Activated CD8-positive, alpha-beta memory T cell treated with anti-CD3 and anti-CD28 coated beads, Interleukin-2, amount 50 U/mL, for 24 hours (primary cell): ENCODE data around the gene CALCOCO1.

ENCODE experiments used
- DNase-seq: peaks from one replicate; pipeline ENCODE4 v3.0.0-alpha.2; 2020; ENCODE audit errors: extremely low read depth

The CALCOCO1 gene

DNA sequence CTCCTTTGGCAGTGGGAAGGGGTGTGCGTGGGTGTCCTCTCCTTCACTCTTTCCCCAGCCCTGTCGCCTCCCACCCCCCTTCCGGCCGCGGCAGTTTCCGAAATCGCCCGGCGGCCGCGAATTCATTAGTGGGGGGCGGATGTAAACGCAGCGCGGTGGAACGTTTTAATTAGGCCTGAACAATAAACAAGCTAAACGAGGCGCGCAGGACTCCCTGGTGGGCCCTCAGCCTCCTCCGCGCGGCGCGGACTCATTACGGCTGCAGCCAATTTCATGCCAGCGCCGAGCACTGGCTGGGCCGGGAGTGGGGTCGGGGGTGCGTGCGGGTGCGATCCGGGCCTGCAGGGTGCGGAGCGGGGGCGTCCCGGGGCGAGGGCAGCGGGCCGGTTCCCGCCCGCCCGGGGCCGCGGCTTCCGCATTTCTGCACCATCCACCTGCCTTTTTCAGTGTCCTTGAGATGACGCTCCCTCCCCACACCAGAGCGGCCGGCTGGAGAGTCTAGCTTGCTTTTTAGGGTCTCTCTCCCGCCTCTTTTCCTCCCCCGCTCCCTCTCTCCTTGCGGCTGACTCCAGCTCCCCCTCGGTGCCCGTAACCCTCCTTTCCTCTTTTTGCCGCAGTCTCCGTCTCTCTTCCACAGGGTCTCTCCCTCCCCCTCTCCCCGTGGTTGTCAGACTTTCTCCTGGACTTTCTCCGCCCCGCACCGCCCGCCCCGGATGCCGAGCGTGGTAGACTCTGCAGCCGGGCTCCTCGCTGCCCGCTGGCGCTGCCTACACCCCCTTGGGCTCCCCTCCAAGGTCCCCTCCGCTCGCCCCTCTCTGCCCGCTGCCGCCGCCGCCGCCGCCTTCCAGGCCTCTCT is 24.3 kb upstream of the CALCOCO1 start, which contains the start of gene CISTR:
Gene CISTR (minus strand): TSS at position 644 of the 856 bp plus-strand sequence.
- DNase-seq: no peak

DNA sequence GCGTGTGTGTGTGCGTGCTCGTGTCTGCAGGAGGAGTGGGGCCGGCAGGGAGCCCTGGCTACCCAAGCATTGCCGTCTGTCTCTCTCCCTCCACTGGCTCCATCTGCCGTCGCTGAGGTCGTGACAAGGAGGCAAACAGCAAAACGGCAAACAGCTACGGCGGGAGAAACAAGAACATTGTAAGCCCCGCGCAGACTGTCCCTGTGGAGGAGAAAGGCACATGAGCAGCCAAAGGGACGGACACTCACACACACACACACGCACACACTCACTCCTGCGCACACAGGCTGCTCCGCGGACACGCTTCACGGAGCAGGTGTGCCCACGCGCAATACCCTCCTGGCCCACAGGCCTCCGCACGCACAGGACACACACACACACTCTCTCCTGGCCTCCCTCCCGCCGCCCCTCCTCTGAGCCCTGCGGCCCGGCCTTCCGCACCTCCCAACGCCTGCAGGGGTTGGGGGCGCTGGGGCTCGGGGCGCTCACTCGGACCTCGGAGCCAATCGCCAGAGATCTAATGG is 23.6 kb upstream of the CALCOCO1 start:
- DNase-seq: no peak

DNA sequence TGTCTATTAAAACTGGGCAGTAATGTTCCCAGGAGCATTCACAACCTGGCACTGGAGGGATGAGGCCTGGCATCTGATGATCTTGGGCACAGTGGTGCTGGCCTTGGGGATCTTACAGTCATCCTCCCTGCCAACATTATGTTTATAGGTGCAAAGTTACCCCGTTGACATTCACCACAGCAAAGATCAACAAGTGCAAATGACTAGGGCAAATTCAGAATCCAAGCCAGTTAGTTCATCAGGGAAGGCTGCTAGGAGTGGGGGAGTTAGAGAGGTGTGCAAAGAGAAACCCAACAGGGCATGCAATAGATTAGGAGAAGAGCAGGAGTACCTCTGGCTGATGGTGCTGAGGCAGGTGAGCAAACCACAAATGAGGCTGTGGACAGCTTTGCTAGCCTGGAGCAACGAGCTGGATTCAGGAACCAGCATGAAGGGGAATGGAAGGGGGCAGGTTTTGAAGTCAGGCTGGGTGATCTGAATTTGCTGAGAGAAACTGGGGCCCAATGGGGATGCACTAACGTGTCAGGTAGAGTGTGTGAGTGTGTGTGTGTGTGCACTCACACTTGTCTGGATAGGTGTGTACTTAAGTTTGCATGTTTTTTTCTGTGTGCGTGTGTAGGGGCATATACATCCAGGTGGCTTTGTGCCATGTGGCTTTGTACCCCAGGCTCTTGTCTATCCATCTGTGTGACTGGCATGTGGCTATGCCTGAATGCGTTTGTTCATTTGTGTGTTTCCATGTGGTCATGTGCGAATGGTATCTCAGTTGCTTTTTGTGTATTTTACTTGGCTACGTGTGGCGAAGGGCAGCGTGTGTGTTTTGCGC is 22.9 kb upstream of the CALCOCO1 start:
- no peak for DNase-seq

DNA sequence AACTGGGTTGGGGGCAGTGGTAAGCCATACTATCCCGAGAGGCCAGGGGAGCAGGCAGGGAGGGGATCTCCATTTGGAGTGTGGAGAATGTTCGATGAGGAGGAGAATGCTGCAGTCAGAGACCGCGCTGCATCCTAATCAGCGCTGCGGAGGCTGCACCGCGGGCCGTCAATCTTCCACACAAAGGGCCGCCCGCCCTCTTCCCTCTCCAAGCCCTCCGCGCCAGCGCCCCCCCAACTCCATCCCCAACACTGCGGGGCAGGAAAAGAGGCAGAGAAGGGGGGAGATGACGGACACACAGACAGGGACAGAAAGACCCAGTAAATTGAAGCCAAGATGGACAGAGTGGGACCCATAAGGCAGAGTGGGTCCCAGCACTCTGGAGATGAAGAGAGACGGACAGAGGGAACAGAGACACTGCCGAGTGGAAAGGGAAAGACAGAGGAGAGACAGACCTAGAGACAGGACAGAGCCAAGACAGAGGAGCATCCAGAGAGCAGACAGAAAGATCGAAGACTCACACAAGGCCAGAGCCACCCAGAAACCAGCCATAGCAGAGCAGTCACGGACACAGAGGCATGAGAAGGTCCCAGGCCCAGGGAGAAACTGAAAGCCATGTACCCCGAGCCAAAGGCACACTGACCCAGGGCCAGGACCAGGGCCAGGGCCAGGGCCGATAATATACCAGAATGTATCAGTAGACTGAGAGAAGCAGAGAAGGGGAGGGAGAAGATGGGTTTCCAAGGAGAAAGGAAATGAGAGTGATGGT is 21.0 kb upstream of the CALCOCO1 start:
- DNase-seq: no peak

DNA sequence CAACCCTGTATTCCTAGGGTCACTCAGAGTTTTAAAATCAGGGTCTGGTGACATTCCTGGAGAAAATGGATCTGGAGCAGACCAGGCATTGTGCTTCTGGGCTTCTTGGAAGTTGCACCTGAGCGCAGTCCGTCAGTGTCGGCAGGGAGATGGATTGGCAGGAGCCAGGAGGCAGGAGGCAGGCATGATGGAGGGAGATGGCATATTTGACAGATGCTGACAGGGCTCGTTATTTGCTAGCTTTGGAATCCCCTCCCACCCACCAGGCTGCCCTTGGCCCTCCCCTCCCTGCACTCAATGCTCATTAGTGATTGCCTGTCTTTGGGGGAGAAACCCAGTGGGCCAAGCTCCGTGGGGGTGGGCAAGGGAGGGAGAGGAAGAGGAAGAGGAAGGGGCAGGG is 19.8 kb upstream of the CALCOCO1 start:
- no peak for DNase-seq

- peak; percentile 69 for DNase-seq
Measured at GRCh38 chr12:53746592-53747092, 19.4 kb upstream of the CALCOCO1 start.

DNA sequence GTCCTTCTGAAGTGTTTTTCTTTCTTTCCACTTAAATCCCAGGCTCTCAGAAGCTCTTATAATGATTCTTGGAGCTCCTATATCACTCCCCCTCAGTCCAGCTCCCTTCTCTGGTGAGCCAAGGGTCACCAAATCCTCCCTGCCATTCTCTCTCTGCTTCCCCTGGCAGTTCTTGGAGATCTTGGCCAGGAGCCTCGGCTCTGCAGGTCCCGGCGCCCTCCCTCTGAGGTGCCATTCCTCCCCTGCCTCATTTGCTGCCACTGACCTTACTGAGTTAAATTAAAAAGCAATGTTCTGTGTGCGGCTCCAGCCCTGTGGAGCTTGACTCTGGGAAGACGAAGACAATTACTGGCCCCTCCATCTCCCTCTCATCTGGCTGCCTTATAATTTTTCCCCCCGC is 17.5 kb upstream of the CALCOCO1 start:
- no peak for DNase-seq

GRCh38 chr12:53744130-53744441 is 16.8 kb upstream of the CALCOCO1 start:
- DNase-seq: no peak

GRCh38 chr12:53743266-53744129 is 16.2 kb upstream of the CALCOCO1 start:
- DNase-seq: no peak

DNA sequence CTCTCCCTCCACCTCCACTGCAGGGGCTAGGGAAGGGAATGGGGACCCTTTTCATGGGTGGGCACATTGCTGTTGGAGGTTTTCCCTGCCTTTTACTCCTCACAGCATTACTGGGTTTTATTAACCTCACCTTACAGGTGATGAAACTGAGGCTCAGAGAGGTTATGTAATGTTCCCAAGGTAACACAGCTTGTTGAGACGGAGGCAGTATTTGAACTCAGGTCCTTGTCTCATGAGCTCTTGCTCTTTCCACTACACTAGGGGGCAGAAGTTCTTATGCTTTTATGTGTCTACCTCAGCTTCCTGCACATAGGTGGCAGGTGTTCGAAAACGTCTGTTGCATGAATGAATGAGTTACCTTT is 12.9 kb upstream of the CALCOCO1 start:
- DNase-seq: no peak

DNA sequence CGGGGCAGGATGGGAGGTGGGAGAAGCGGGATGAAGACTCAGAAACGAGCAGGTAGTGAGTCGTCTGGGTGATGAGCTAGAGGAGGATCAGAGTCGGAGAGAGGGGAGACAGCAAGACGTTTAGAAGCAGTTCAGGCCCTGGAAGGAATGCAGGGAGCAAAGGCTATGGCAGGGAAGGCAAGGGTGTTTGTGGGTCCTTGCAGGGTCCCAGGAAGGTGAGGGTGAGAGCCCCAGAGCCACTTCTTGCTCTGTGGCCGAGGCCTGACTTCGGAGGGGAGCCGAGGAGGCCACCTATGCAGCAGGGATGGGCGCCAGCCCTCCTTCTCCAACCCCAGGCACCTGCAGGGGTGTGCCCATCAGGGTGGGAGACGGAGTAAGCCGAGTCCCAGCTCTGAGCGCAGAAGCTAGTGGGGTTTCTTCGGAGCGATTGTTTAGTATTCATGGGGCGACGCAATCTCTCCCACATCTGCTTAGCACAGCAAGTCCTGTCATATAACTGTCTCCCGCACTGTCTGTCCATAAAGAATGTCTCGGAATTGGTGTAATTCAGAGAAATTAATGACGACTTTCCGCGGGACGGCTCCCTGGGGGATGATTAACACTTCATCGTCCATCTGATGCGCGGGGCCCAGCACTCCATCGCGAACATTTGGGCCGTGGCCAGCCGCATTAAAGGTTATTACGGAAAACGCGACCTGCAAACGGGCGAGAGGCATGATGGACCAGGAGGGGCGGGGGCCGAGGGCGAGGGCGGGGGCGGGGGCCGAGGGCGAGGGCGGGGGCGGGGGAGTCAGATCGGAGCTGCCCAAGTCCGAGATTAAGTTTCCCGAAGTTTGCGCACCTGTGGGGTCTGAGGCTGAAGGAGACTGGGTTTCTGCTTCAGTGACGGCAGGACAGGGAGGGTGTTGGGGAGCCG is 12.2 kb upstream of the CALCOCO1 start:
- no peak for DNase-seq

DNA sequence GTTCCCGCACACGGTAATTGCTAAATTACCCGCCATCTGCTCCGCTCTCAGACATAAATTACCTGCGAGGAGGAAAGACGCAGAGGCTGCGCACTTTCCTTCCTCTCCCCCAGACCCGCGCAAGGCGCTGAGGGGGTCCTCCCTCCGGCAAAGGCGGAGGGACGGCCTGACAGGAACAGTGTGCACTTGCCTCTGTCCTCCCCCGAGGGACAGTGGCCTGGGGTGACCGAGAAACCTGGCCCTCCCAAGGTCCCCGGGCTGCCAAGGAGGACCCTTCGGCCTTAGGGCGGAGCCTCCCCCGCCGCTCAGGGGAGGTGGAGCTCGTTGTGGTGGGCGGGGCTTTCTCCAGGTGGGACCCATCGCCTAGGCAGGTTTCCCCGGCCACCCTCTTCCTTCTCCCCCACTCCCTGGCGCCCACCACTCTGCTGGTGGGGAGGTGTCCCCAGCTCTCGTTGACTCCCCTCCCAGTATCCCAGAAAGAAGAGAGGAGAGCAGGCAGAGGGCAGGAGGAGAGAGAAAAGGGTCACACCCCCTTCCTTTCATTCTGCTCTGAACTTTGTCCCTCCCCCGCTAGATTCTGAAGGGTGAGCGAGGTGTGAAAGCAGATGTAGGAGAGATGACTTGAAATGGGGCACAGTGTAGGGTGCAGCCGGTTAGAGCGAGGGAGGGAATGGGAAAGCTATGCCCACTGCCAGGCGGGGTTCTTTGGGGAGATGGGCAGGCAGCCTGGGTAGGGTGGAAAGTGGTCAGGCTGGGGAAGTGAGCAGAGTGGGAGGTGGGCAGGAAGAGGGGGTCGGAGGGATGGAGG is 11.4 kb upstream of the CALCOCO1 start:
- DNase-seq: no peak

GRCh38 chr12:53737951-53738405 is 10.7 kb upstream of the CALCOCO1 start:
- no peak for DNase-seq

DNA sequence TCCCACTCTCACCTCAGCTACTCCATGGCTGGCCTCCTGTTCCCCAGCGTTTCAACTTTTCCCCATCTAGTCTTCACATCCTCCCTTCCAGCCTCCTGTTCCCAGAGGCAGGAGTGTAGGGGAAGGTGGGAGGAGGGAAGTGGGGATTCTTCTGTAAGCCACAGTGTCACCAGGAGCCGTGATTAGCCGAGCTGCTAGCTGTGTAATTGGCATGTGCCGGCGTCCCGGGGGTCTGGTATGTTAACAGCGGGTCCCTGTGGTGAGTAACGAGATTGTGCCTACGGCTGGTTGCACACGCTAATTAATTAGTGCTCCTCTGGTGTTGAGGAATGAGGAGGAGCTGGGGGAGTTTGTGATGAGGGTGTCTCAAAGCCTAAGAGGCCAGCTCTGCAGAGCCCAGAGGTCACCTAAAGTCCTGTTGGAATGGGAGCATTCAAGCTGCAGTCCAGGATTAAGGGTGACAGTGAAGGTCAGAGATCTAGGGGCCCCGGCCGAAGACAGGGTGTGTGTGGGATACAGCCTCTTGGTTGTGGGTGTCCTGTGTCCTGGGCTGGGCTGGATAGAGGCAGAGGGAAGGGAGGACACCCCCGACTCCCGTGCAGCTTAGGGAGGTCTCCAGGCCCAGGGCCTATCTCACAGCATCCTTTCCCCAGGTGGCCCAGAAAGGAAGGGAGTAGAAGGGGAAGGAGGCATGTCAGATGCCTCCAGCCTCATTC is 10.0 kb upstream of the CALCOCO1 start:
- DNase-seq: no peak

- no peak for DNase-seq
Measured at GRCh38 chr12:53736592-53736991, 9.3 kb upstream of the CALCOCO1 start.

GRCh38 chr12:53735556-53735955 is 8.3 kb upstream of the CALCOCO1 start:
- DNase-seq: no peak

- DNase-seq: no peak
Measured at GRCh38 chr12:53734425-53734824, 7.2 kb upstream of the CALCOCO1 start.

- no peak for DNase-seq
Measured at GRCh38 chr12:53733807-53734200, 6.6 kb upstream of the CALCOCO1 start.
